GM12873 (cell line): ENCODE data around the gene OBSL1.

Experiments used
- TF ChIP-seq, protein P1 (sequence below): IDR thresholded peaks from 2 replicates; pipeline ENCODE4 v1.5.1; 2012; ENCODE audit warnings: low read depth, mild to moderate bottlenecking, moderate library complexity, low read length, control low read depth; ENCODE audit not compliant: insufficient read depth; ENCODE audit errors: missing control alignments

The OBSL1 gene

GRCh38 chr2:219614076-219614860 lies 42.9 kb upstream of the OBSL1 start:
- TF ChIP-seq, protein P1, sequence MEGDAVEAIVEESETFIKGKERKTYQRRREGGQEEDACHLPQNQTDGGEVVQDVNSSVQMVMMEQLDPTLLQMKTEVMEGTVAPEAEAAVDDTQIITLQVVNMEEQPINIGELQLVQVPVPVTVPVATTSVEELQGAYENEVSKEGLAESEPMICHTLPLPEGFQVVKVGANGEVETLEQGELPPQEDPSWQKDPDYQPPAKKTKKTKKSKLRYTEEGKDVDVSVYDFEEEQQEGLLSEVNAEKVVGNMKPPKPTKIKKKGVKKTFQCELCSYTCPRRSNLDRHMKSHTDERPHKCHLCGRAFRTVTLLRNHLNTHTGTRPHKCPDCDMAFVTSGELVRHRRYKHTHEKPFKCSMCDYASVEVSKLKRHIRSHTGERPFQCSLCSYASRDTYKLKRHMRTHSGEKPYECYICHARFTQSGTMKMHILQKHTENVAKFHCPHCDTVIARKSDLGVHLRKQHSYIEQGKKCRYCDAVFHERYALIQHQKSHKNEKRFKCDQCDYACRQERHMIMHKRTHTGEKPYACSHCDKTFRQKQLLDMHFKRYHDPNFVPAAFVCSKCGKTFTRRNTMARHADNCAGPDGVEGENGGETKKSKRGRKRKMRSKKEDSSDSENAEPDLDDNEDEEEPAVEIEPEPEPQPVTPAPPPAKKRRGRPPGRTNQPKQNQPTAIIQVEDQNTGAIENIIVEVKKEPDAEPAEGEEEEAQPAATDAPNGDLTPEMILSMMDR = no peak

DNA sequence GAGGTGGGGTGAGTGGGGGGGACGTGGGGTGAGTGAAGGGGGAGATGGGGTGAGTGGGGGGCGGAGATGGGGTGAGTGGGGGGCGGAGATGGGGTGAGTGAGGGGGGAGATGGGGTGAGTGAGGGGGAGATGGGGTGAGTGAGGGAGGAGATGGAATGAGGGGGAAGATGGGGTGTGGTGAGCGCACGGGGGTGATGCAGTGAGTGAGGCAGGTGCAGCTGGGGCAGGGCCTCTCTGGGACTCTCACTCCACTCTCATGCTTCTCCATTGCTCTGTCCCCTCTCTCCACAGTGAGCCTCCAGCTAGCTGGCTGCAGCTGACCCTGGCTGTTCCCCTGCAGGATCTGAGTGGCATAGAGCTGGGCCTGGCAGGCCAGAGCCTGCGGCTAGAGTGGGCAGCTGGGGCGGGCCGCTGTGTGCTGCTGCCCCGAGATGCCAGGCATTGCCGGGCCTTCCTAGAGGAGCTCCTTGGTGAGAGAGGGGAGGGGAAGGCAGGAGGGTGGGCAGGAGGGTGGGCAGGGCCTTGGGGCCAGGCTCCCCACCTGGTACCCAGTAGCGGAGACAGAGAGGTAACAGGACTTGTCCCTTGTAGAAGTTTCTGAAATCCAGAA lies 42.2 kb upstream of the OBSL1 start:
- TF ChIP-seq, protein P1 = no peak

DNA sequence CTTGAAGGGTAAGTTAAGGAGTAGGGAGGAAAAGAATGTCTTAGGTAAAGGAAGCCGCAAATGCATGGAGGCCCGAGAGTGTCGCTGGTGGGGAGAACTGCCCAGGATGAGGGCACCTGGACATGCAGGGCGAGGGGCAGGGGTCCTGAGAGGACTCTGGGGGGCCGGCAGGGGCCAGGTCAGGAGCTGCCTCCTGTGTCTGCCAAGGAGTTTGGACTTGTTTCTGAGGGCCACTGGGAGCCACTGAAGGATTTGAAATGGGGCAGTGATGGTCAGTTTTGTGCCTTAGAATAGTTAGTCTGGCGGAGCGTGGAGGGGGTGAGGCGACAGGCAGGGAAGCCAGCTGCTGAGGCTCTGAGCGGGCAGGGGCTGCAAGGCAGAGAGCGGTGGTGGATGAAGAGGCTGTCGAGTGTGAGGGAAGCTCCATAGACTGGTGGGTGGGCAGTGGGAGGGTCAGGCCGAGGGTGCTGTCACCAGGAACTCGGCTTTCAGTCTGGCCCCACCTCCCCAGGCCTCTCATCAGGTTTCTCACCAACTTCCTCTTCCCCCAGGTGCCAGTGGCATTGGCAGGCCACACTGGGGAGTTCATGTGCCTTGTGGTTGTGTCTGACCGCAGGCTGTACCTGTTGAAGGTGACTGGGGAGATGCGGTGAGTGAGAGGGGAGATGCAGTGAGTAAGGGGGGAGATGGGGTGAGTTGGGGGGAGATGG lies 41.4 kb upstream of the OBSL1 start:
- TF ChIP-seq, protein P1 = no peak

- TF ChIP-seq, protein P1 = no peak
Observed at GRCh38 chr2:219611866-219612576, 40.7 kb upstream of the OBSL1 start.

DNA sequence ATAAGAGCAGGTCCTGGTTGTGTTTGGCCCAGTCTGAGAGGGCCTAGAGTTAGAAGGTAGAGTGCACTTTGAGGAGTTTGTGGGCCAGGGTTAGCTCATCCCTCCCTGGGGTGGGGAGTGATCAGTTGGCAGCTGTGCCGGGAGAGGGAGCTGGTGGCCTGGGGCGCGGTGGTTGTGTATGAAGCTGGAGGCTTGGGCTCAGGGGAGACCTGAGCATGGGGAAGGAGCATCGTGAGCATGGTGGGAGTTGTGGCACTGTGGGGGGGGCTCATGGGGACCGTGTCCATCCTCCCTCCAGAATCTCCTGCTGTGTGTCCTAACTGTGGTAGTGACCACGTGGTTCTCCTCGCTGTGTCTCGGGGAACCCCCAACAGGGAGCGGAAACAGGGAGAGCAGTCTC lies 40.0 kb upstream of the OBSL1 start:
- TF ChIP-seq, protein P1 = no peak

- TF ChIP-seq, protein P1 = no peak
Observed at GRCh38 chr2:219609149-219609750, 37.9 kb upstream of the OBSL1 start.
